OCI-LY3 (cell line): ENCODE data around the gene PLEKHH2.

Experiments used
- EZH2phosphoT487 ChIP-seq: fragments of 200-600 bp; shearing (Covaris generic); IDR thresholded peaks from 2 replicates; pipeline ENCODE4 v1.6.1; 2018; ENCODE audit warnings: antibody characterized with exemption, mixed run types, low read depth
- TF ChIP-seq, protein P1 (sequence below): fragments of 200-600, 300-600 bp; sonication (generic); IDR thresholded peaks from 2 replicates; pipeline ENCODE4 v1.5.1; 2014; ENCODE audit warnings: antibody characterized with exemption, low read length, low read depth

DNA sequence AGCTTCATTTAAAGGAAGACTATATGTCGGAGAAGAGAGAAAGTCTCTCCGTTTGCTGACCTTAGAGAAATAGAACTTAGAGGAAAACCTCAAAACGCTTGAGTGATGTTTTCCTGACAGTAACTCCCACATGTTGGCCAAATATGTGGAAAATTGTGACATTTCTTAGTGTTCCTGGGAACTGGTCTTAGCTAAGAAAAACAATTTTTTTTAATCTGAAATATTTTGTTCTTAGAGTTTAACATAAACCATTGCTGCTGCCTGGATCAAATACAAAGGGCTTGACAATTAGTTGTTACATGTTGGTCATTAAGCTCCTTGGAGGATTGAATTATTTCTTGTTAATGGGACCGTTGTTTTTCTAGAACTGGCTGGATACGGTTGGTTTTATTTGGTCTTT is 153.1 kb downstream of the PLEKHH2 start:
- TF ChIP-seq, protein P1, sequence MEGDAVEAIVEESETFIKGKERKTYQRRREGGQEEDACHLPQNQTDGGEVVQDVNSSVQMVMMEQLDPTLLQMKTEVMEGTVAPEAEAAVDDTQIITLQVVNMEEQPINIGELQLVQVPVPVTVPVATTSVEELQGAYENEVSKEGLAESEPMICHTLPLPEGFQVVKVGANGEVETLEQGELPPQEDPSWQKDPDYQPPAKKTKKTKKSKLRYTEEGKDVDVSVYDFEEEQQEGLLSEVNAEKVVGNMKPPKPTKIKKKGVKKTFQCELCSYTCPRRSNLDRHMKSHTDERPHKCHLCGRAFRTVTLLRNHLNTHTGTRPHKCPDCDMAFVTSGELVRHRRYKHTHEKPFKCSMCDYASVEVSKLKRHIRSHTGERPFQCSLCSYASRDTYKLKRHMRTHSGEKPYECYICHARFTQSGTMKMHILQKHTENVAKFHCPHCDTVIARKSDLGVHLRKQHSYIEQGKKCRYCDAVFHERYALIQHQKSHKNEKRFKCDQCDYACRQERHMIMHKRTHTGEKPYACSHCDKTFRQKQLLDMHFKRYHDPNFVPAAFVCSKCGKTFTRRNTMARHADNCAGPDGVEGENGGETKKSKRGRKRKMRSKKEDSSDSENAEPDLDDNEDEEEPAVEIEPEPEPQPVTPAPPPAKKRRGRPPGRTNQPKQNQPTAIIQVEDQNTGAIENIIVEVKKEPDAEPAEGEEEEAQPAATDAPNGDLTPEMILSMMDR: no peak
- TF ChIP-seq EZH2phosphoT487: no peak
